H9 (cell line): ENCODE results near the gene ZFYVE28. TPM values are rescaled to one million over a fixed set of nuclear protein-coding genes. Genes with fewer than 3 reads are reported as not detected.

Source experiments
- DNase-seq: peaks from one replicate; pipeline ENCODE4 v3.0.0-alpha.2; 2017
- H2AFZ ChIP-seq: one replicate; pipeline ENCODE4 v1.6.1; 2013; ENCODE audit warnings: mild to moderate bottlenecking, low read length, control low read depth, moderate library complexity
- H2AK5ac ChIP-seq: 2 replicates; pipeline ENCODE4 v1.6.1; 2013; ENCODE audit warnings: low read length, control low read depth, mixed read lengths; ENCODE audit not compliant: insufficient read length
- H2BK120ac ChIP-seq: one replicate; pipeline ENCODE4 v1.6.1; 2013; ENCODE audit warnings: low read depth, mild to moderate bottlenecking, low read length, control low read depth, inconsistent platforms; ENCODE audit not compliant: poor library complexity, severe bottlenecking
- H2BK12ac ChIP-seq: 2 replicates; pipeline ENCODE4 v1.6.1; 2013; ENCODE audit warnings: low read length, control low read depth, mixed read lengths, low read depth; ENCODE audit not compliant: insufficient read length
- H2BK15ac ChIP-seq: 2 replicates; pipeline ENCODE4 v1.6.1; 2013; ENCODE audit warnings: low read depth, low read length, control low read depth
- H2BK20ac ChIP-seq: one replicate; pipeline ENCODE4 v1.6.1; 2013; ENCODE audit warnings: low read depth, mild to moderate bottlenecking, low read length, control low read depth, inconsistent platforms; ENCODE audit not compliant: poor library complexity, severe bottlenecking
- H2BK5ac ChIP-seq: 2 replicates; pipeline ENCODE4 v1.6.1; 2013; ENCODE audit warnings: low read length, control low read depth, mixed read lengths; ENCODE audit not compliant: insufficient read length
- H3K14ac ChIP-seq: 2 replicates; pipeline ENCODE4 v1.6.1; 2013; ENCODE audit warnings: low read length, control low read depth; ENCODE audit not compliant: insufficient read depth
- H3K18ac ChIP-seq: 2 replicates; pipeline ENCODE4 v1.6.1; 2013; ENCODE audit warnings: low read depth, mild to moderate bottlenecking, mixed read lengths, low read length, control low read depth; ENCODE audit not compliant: insufficient read length
- H3K23ac ChIP-seq: 2 replicates; pipeline ENCODE4 v1.6.1; 2013; ENCODE audit warnings: low read length, control low read depth, mixed read lengths, low read depth; ENCODE audit not compliant: insufficient read length
- H3K23me2 ChIP-seq: 2 replicates; pipeline ENCODE4 v1.6.1; 2013; ENCODE audit warnings: low read depth, mild to moderate bottlenecking, mixed read lengths, low read length, control low read depth; ENCODE audit not compliant: insufficient read length, poor library complexity, severe bottlenecking
- H3K27ac ChIP-seq: 2 replicates; pipeline ENCODE4 v1.5.1; 2013; ENCODE audit warnings: low read length, control low read depth, mixed read lengths, low read depth; ENCODE audit not compliant: insufficient read length
- H3K27me3 ChIP-seq: 2 replicates; pipeline ENCODE4 v1.6.1; 2013; ENCODE audit warnings: low read length, control low read depth, inconsistent platforms; ENCODE audit not compliant: insufficient read depth
- H3K4ac ChIP-seq: 2 replicates; pipeline ENCODE4 v1.6.1; 2013; ENCODE audit warnings: low read depth, mild to moderate bottlenecking, control low read depth, inconsistent platforms, low read length, moderate library complexity
- H3K4me1 ChIP-seq: 2 replicates; pipeline ENCODE4 v1.6.1; 2013; ENCODE audit warnings: low read length, control low read depth, inconsistent platforms; ENCODE audit not compliant: insufficient read depth
- H3K4me2 ChIP-seq: 2 replicates; pipeline ENCODE4 v1.6.1; 2013; ENCODE audit warnings: low read length, control low read depth, mixed read lengths; ENCODE audit not compliant: insufficient read length, insufficient read depth
- H3K56ac ChIP-seq: 2 replicates; pipeline ENCODE4 v1.6.1; 2013; ENCODE audit warnings: low read depth, mild to moderate bottlenecking, mixed read lengths, low read length, control low read depth; ENCODE audit not compliant: insufficient read length
- H3K79me1 ChIP-seq: 2 replicates; pipeline ENCODE4 v1.6.1; 2013; ENCODE audit warnings: low read depth, mild to moderate bottlenecking, moderate library complexity, low read length, control low read depth, inconsistent platforms; ENCODE audit not compliant: insufficient read depth, poor library complexity, severe bottlenecking
- H3K79me2 ChIP-seq: 2 replicates; pipeline ENCODE4 v1.6.1; 2013; ENCODE audit warnings: low read length, control low read depth, inconsistent platforms; ENCODE audit not compliant: insufficient read depth
- H3K9ac ChIP-seq: 2 replicates; pipeline ENCODE4 v1.6.1; 2013; ENCODE audit warnings: low read length, control low read depth, mixed read lengths; ENCODE audit not compliant: insufficient read length; ENCODE audit errors: extremely low read depth
- H3K9me3 ChIP-seq: one replicate; pipeline ENCODE4 v1.6.1; 2013; ENCODE audit warnings: low read depth, low read length, inconsistent platforms; ENCODE audit not compliant: control insufficient read depth
- H3T11ph ChIP-seq: one replicate; pipeline ENCODE4 v1.6.1; 2013; ENCODE audit warnings: mild to moderate bottlenecking, low read length, control low read depth, inconsistent platforms
- H4K20me1 ChIP-seq: one replicate; pipeline ENCODE4 v1.6.1; 2013; ENCODE audit not compliant: control insufficient read depth, insufficient read length, insufficient read depth
- H4K5ac ChIP-seq: 2 replicates; pipeline ENCODE4 v1.6.1; 2013; ENCODE audit warnings: low read depth, mild to moderate bottlenecking, mixed read lengths, low read length, control low read depth; ENCODE audit not compliant: insufficient read length
- H4K8ac ChIP-seq: replicated peaks from 2 replicates; pipeline ENCODE4 v1.6.1; 2013; ENCODE audit warnings: low read length, control low read depth, mixed read lengths, low read depth; ENCODE audit not compliant: insufficient read length
- H4K91ac ChIP-seq: 2 replicates; pipeline ENCODE4 v1.6.1; 2013; ENCODE audit warnings: low read depth, mild to moderate bottlenecking, moderate library complexity, mixed read lengths, low read length, control low read depth; ENCODE audit not compliant: insufficient read length
- H3K27ac Mint-ChIP-seq, 3 experiments: 2 replicates in 2 of 3; 3 replicates in 1 of 3; pipeline ENCODE4 v1.8.0; 2020 to 2021; ENCODE audit warnings: mixed read lengths in 3 of 3, mild to moderate bottlenecking in 1 of 3, moderate library complexity in 1 of 3
- H3K27me3 Mint-ChIP-seq: 2 replicates; pipeline ENCODE4 v1.8.0; 2021; ENCODE audit warnings: low read depth, mild to moderate bottlenecking, moderate library complexity, mixed read lengths
- H3K36me3 Mint-ChIP-seq, 3 experiments: 2 replicates in 2 of 3; 3 replicates in 1 of 3; pipeline ENCODE4 v1.8.0; 2020 to 2021; ENCODE audit warnings: low read depth in 3 of 3, mixed read lengths in 3 of 3; ENCODE audit not compliant: insufficient read depth in 1 of 3
- H3K4me1 Mint-ChIP-seq, 2 experiments: 2 replicates each; pipeline ENCODE4 v1.8.0; 2020; ENCODE audit warnings: mixed read lengths in 2 of 2
- H3K4me3 Mint-ChIP-seq, 2 experiments: 2 replicates in 1 of 2; 3 replicates in 1 of 2; pipeline ENCODE4 v1.8.0; 2020 to 2021; ENCODE audit warnings: mild to moderate bottlenecking in 2 of 2, mixed read lengths in 2 of 2, moderate library complexity in 1 of 2
- H3K9me3 Mint-ChIP-seq, 2 experiments: 2 replicates in 1 of 2; 3 replicates in 1 of 2; pipeline ENCODE4 v1.8.0; 2020; ENCODE audit warnings: mild to moderate bottlenecking in 2 of 2, mixed read lengths in 2 of 2, moderate library complexity in 1 of 2
- WGBS: extraction: QIAGEN DNeasy Blood & Tissue Kit; methylation state at CpG from one replicate; pipeline ENCODE4 v1.1.7; 2013; ENCODE audit warnings: missing lambda C conversion rate, low lambda C conversion rate, mixed read lengths; ENCODE audit not compliant: insufficient read length; ENCODE audit errors: extremely low coverage; 5-methylcytosine and 5-hydroxymethylcytosine counted together
- total RNA-seq: library from RNA; stranded (reverse); gene quantifications from 2 replicates; pipeline ENCODE4 v1.2.1, GENCODE V29; 2021
- TF ChIP-seq, protein P1 (sequence below): fragments of 200-600 bp; sonication (generic); conservative IDR thresholded peaks from 3 replicates; pipeline ENCODE4 v1.8.0; 2021; ENCODE audit warnings: antibody characterized with exemption, mild to moderate bottlenecking

ZFYVE28 gene
- total RNA-seq, 1 experiment from 2014 or later, result 0.98 TPM

- Histone ChIP-seq H3K27me3 (no peaks in the 10 kb centered on the region), H3K4me2 (no peak overlapping the region), H3T11ph (no peak overlapping the region), H2BK120ac (no peak overlapping the region), H2BK12ac (no peak overlapping the region), H4K8ac (no peak overlapping the region), H3K4me1 (no peaks in the 10 kb centered on the region; the same call in 1 of the 2 replicates), H4K20me1 (no peaks in the 10 kb centered on the region), H2BK15ac (no peak overlapping the region), H3K9ac (no peak overlapping the region), H3K18ac (no peak overlapping the region), H4K5ac (no peak overlapping the region), H3K79me1 (no peaks in the 10 kb centered on the region), H3K27ac (no peak overlapping the region), H3K9me3 (no peaks in the 10 kb centered on the region), H3K23me2 (no peaks in the 10 kb centered on the region), H3K14ac (peak overlapping the region; percentile 38; the same call in 1 of the 2 replicates), H4K91ac (no peak overlapping the region), H3K23ac (no peak overlapping the region), H3K79me2 (no peaks in the 10 kb centered on the region), H2AK5ac (no peak overlapping the region), H2AFZ (no peak overlapping the region), H2BK20ac (no peak overlapping the region), H3K4ac (no peak overlapping the region), H2BK5ac (no peak overlapping the region), H3K56ac (no peak overlapping the region)
- H3K9me3 Mint-ChIP-seq, result no peaks in the 10 kb centered on the region; a peak in 1 of 5 replicates
- H3K36me3 Mint-ChIP-seq, result no peaks in the 10 kb centered on the region
- peaks cover 4 to 15% of the 10 kb centered on the region in 2 experiments; a peak in 3 of 4 replicates for H3K4me1 Mint-ChIP-seq
- DNase-seq, result no peak
- WGBS, result no CpG with 5 or more reads among the region's 9 CpGs
- no peak overlapping the region for H3K4me3 Mint-ChIP-seq
- no peaks in the 10 kb centered on the region; the same call in 1 of the 2 replicates for H3K27me3 Mint-ChIP-seq
- H3K27ac Mint-ChIP-seq, result peak overlapping the region in 1 of 3 experiments; percentile 27; a peak in 1 of 7 replicates
- TF ChIP-seq, protein P1, sequence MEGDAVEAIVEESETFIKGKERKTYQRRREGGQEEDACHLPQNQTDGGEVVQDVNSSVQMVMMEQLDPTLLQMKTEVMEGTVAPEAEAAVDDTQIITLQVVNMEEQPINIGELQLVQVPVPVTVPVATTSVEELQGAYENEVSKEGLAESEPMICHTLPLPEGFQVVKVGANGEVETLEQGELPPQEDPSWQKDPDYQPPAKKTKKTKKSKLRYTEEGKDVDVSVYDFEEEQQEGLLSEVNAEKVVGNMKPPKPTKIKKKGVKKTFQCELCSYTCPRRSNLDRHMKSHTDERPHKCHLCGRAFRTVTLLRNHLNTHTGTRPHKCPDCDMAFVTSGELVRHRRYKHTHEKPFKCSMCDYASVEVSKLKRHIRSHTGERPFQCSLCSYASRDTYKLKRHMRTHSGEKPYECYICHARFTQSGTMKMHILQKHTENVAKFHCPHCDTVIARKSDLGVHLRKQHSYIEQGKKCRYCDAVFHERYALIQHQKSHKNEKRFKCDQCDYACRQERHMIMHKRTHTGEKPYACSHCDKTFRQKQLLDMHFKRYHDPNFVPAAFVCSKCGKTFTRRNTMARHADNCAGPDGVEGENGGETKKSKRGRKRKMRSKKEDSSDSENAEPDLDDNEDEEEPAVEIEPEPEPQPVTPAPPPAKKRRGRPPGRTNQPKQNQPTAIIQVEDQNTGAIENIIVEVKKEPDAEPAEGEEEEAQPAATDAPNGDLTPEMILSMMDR, result no peak
These were observed 130.9 kb downstream of the ZFYVE28 start for GRCh38 chr4:2287594-2287915.
